ENCODE measurements around the gene PADI4. TPM values are rescaled to one million over a fixed set of nuclear protein-coding genes. Genes with fewer than 3 reads are reported as not detected.

PADI4 gene
- total RNA-seq, 1 experiment from 2014 or later = not detected

GRCh38 chr1:17304826-17305175, 3.2 kb upstream of the PADI4 start:
- ATAC-seq (peak; percentile 44), DNase-seq (ENCODE audit: low read depth, low spot score) (no peak)
- in situ Hi-C loops (cut with HindIII; ENCODE audit: low pct_unique_long_range_greater_than_20kb, low sequenced_read_pairs) (no loop called here), intact Hi-C loops (cut with micrococcal nuclease; ENCODE audit: unreplicated experiment) (no loop called here)
- H3K4me3 ChIP-seq (ENCODE audit: low read depth in 2 of 2, low read length in 2 of 2) = no peak overlapping the region
- no peak overlapping the region for H3K27ac ChIP-seq (ENCODE audit: low read length)
- H3K36me3 ChIP-seq (ENCODE audit: control insufficient read depth, insufficient read depth, low read length) = no peaks in the 10 kb centered on the region
- H3K4me1 ChIP-seq (ENCODE audit: control insufficient read depth, insufficient read depth, low read length) = peaks cover 11% of the 10 kb centered on the region; the same call in 1 of the 2 replicates
- POLR2A ChIA-PET = no interaction called here
- CTCF ChIA-PET = no interaction called here
- no TSS peak for BruUV-seq (replicated peaks)
- H3K27me3 ChIP-seq (ENCODE audit: control insufficient read depth, insufficient read depth, low read length) = no peaks in the 10 kb centered on the region
- TF ChIP-seq REST (IDR thresholded peaks at IDR 0.05; ENCODE audit: insufficient read depth in 1 of 2, low read depth in 2 of 2, low read length in 1 of 2) (no peak), TCF7L2 (IDR thresholded peaks at IDR 0.05; ENCODE audit: low read depth, low read length) (no peak), SIN3A (IDR thresholded peaks at IDR 0.05; ENCODE audit: borderline replicate concordance, insufficient read depth, low read depth, low read length) (no peak), POLR2AphosphoS5 (IDR thresholded peaks at IDR 0.05; ENCODE audit: low read depth, low read length) (no peak)
- TF ChIP-seq, protein P1, sequence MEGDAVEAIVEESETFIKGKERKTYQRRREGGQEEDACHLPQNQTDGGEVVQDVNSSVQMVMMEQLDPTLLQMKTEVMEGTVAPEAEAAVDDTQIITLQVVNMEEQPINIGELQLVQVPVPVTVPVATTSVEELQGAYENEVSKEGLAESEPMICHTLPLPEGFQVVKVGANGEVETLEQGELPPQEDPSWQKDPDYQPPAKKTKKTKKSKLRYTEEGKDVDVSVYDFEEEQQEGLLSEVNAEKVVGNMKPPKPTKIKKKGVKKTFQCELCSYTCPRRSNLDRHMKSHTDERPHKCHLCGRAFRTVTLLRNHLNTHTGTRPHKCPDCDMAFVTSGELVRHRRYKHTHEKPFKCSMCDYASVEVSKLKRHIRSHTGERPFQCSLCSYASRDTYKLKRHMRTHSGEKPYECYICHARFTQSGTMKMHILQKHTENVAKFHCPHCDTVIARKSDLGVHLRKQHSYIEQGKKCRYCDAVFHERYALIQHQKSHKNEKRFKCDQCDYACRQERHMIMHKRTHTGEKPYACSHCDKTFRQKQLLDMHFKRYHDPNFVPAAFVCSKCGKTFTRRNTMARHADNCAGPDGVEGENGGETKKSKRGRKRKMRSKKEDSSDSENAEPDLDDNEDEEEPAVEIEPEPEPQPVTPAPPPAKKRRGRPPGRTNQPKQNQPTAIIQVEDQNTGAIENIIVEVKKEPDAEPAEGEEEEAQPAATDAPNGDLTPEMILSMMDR (IDR thresholded peaks at IDR 0.05) = no peak
- H3K9me3 ChIP-seq (ENCODE audit: control insufficient read depth, insufficient read depth, low read depth, low read length) = no peaks in the 10 kb centered on the region

DNA sequence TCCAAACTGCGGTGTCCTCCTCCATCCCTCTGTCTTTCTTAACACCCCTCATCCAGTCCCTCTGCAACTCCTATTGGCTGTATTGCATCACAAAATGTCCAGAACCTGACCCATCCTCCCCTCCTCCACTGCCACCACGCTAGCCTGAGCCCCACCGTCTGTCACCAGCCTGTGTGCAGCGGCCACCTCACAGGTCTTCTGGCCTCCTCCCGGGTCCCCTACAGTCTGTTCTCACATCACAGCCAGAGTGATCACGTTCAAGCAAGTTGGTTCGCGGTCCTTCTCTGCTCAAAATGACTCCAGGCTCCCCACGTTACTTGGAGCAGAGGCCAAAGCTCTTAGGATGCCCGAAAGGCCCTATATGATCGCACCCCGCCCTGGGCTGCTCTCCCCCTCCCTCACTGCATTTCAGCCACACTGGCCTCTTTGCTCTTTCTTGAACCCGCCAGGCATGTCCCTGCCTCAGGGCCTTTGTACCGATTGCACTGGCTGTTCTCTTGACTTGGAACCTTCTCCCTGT, 2.4 kb upstream of the PADI4 start:
- H3K4me3 ChIP-seq (ENCODE audit: low read depth in 2 of 2, low read length in 2 of 2) = no peak overlapping the region
- BruUV-seq (replicated peaks) = no TSS peak
- CTCF ChIA-PET = no interaction called here
- TF ChIP-seq REST (IDR thresholded peaks at IDR 0.05; ENCODE audit: insufficient read depth in 1 of 2, low read depth in 2 of 2, low read length in 1 of 2) = no peak
- TF ChIP-seq POLR2AphosphoS5 (IDR thresholded peaks at IDR 0.05; ENCODE audit: low read depth, low read length) = no peak
- TF ChIP-seq, protein P1 (IDR thresholded peaks at IDR 0.05) = no peak
- TF ChIP-seq SIN3A (IDR thresholded peaks at IDR 0.05; ENCODE audit: borderline replicate concordance, insufficient read depth, low read depth, low read length) = no peak
- no peak for TF ChIP-seq TCF7L2 (IDR thresholded peaks at IDR 0.05; ENCODE audit: low read depth, low read length)
- ATAC-seq (no peak), DNase-seq (ENCODE audit: low read depth, low spot score) (no peak)
- H3K4me1 ChIP-seq (ENCODE audit: control insufficient read depth, insufficient read depth, low read length) = peaks cover 11% of the 10 kb centered on the region; the same call in 1 of the 2 replicates
- intact Hi-C loops (cut with micrococcal nuclease; ENCODE audit: unreplicated experiment) (no loop called here), in situ Hi-C loops (cut with HindIII; ENCODE audit: low pct_unique_long_range_greater_than_20kb, low sequenced_read_pairs) (no loop called here)
- H3K27me3 ChIP-seq (ENCODE audit: control insufficient read depth, insufficient read depth, low read length) = no peaks in the 10 kb centered on the region
- no peak overlapping the region for H3K27ac ChIP-seq (ENCODE audit: low read length)
- POLR2A ChIA-PET = no interaction called here
- H3K9me3 ChIP-seq (ENCODE audit: control insufficient read depth, insufficient read depth, low read depth, low read length) = no peaks in the 10 kb centered on the region
- no peaks in the 10 kb centered on the region for H3K36me3 ChIP-seq (ENCODE audit: control insufficient read depth, insufficient read depth, low read length)

Measured in Panc1 (cell line).